Ascending aorta (tissue), 2 donors: ENCODE results near the gene PPP1R3C. TPM values are rescaled to one million over a fixed set of nuclear protein-coding genes. Genes with fewer than 3 reads are reported as not detected.

Experiments used
- DNase-seq, 2 donors: peaks; one replicate each; pipeline ENCODE4 v3.0.0-alpha.2; 2019; ENCODE audit warnings: low spot score in 2 of 2
- H3K27ac ChIP-seq, 2 donors: fragments of 200-600 bp; sonication (generic); one replicate each; pipeline ENCODE4 v1.5.1; 2016 to 2017; ENCODE audit warnings: mild to moderate bottlenecking in 1 of 2
- H3K27me3 ChIP-seq: fragments of 200-600 bp; sonication (generic); one replicate; pipeline ENCODE4 v1.5.1; 2017
- H3K36me3 ChIP-seq, 2 donors: fragments of 200-600 bp; sonication (generic); one replicate each; pipeline ENCODE4 v1.5.1; 2016
- H3K4me1 ChIP-seq, 2 donors: fragments of 200-600 bp; sonication (generic); one replicate each; pipeline ENCODE4 v1.5.1; 2016 to 2017; ENCODE audit warnings: mild to moderate bottlenecking in 1 of 2
- H3K4me3 ChIP-seq, 2 donors: fragments of 200-600 bp; sonication (generic); one replicate each; pipeline ENCODE4 v1.5.1; 2016 to 2017; ENCODE audit warnings: mild to moderate bottlenecking in 1 of 2
- H3K9me3 ChIP-seq, 2 donors: fragments of 200-600 bp; sonication (generic); one replicate each; pipeline ENCODE4 v1.5.1; 2016
- intact Hi-C: fragments of 100-400 bp; cut with DNase I; formaldehyde crosslinking; loops from one replicate; pipeline ENCODE4 v1.15.1; 2023
- total RNA-seq: library from RNA; depleted of rRNA; stranded (reverse); fragments of >200 nt; gene quantifications from one replicate; pipeline ENCODE4 v1.1.0, GENCODE V29; 2016
- TF ChIP-seq, protein P1 (sequence below), 3 experiments: fragments of 200-600 bp in 2 of 3; fragments of 450-650 bp in 1 of 3; sonication (generic) in 2 of 3; IDR thresholded peaks; one replicate each; pipeline ENCODE4 v1.5.1; 2016 to 2019; ENCODE audit warnings: antibody characterized with exemption in 3 of 3, mild to moderate bottlenecking in 1 of 3, moderate library complexity in 1 of 3

Gene PPP1R3C
- total RNA-seq, 1 donor from 2014 or later: 2.0 TPM

DNA sequence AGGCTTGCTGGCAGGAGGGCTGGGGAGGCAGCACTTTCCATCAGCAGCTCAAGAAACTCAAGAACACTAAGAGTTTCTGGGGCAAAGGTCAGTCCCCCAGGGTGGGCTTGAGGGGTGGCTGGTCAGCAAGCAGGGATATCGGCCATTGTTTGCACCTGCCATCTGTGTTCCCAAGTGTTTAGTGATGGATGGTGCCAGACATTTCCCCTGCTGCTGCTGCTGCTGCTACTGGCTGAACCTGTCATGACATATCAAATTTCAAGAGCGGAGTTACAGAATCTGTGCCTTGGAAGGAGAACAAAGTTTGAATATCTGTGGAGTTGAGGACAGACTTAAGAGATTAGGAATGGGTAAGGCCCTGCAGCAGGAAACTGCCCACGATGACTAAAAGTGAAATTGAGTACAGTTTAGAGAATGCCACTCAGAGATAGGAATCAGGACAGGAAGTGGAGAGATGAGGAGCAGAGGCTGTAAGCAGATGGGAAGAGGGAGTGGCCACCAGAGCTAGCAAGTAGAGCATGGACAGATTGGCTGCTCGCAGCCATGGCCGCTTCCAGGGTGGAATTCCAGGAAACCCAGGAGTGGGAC, 39.2 kb upstream of the PPP1R3C start:
- TF ChIP-seq, protein P1, sequence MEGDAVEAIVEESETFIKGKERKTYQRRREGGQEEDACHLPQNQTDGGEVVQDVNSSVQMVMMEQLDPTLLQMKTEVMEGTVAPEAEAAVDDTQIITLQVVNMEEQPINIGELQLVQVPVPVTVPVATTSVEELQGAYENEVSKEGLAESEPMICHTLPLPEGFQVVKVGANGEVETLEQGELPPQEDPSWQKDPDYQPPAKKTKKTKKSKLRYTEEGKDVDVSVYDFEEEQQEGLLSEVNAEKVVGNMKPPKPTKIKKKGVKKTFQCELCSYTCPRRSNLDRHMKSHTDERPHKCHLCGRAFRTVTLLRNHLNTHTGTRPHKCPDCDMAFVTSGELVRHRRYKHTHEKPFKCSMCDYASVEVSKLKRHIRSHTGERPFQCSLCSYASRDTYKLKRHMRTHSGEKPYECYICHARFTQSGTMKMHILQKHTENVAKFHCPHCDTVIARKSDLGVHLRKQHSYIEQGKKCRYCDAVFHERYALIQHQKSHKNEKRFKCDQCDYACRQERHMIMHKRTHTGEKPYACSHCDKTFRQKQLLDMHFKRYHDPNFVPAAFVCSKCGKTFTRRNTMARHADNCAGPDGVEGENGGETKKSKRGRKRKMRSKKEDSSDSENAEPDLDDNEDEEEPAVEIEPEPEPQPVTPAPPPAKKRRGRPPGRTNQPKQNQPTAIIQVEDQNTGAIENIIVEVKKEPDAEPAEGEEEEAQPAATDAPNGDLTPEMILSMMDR (IDR thresholded peaks at IDR 0.05): no peak
- Histone ChIP-seq H3K27ac (no peak overlapping the region), H3K4me1 (no peaks in the 10 kb centered on the region)

DNA sequence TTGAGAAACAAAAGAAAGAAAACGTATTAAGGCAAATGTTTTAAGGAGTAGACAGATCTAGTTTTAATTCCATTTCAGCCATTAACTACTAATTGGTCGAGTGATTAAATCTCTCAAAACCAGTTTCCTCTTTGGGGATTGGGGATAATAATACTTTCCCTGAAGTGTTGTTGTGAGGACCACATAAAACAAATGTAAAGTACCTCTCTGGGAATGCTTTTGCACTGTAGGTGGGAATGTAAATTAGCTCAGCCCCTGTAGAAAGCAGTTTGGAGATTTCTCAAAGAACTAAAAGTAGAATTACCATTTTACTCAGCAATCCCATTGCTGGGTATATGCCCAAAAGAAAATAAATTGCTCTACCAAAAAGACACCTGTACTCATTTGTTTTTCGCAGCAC, 36.0 kb upstream of the PPP1R3C start:
- Histone ChIP-seq H3K27ac (no peak overlapping the region), H3K36me3 (no peaks in the 10 kb centered on the region), H3K4me1 (no peaks in the 10 kb centered on the region), H3K4me3 (no peak overlapping the region), H3K9me3 (no peaks in the 10 kb centered on the region), H3K27me3 (no peaks in the 10 kb centered on the region)
- TF ChIP-seq, protein P1 (IDR thresholded peaks at IDR 0.05): no peak
- intact Hi-C loops: no loop called here
- no peak for DNase-seq

More for the DNA sequence above, 39.2 kb upstream of the PPP1R3C start:
- Histone ChIP-seq H3K4me3 (no peak overlapping the region), H3K27me3 (no peaks in the 10 kb centered on the region), H3K36me3 (no peaks in the 10 kb centered on the region), H3K9me3 (no peaks in the 10 kb centered on the region)
- no peak for DNase-seq
- intact Hi-C loops: no loop called here

DNA sequence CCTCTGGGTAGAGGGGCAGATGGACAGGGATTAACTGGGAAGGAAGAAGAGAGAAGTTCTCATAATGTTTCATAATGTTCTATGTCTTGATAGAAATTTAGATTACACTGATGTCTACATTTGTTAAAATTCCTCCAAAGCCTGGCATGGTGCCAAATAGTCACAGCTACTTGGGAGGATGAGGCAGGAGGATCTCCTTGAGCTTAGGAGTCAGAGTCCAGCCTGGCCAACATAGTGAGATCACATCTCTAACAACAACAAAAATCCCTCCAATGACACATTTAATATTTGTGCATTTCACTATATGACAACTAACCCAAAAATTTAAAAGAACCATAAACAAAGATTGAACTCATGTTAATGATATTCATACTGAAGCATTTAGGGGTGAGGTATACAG, 33.0 kb upstream of the PPP1R3C start:
- no peaks in the 10 kb centered on the region for H3K9me3 ChIP-seq
- no peaks in the 10 kb centered on the region for H3K27me3 ChIP-seq
- H3K4me3 ChIP-seq: no peak overlapping the region
- intact Hi-C loops: no loop called here
- no peak overlapping the region for H3K27ac ChIP-seq
- TF ChIP-seq, protein P1 (IDR thresholded peaks at IDR 0.05): no peak
- DNase-seq: no peak
- H3K36me3 ChIP-seq: no peaks in the 10 kb centered on the region
- H3K4me1 ChIP-seq: no peaks in the 10 kb centered on the region

DNA sequence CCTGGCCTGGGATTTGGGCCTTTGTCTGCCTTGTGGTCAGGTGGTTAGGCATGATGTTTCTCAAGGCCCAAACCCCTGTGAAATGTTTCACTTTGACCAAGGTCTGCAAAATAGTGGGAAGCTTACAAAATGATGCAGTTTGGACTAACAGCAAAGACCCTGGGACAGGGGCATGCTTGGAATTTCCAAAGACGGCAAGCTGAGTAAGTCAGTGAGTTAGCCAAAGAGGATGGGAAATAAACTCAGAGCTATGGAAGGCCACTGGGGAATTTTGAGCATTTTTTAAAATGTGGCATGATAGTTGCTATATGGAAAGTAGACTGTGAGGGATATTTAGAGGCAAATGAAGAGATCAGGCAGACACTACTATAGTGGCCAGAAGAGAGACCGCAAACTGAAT, 31.6 kb upstream of the PPP1R3C start:
- intact Hi-C loops: no loop called here

DNA sequence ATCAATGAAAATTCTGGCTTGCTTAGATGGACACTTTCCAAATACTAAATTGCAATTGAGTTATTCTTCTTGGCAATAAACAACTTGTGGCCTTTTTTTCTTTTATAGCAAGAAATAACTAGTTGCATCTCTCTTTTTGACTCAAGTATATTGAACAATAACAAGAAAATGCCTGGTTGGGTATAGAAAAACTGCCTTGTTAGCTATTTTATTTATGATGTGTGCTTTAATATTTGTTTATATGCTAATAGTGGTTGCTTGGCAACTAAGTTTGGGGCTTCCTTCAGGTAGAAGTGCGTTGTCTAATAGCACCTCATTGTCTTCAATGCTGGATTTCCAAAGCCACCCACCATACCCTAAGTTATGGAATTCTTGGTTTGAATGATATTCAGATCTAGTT, 30.1 kb upstream of the PPP1R3C start:
- H3K27me3 ChIP-seq: no peaks in the 10 kb centered on the region
- intact Hi-C loops: no loop called here
- no peak for DNase-seq
- H3K36me3 ChIP-seq: no peaks in the 10 kb centered on the region
- H3K27ac ChIP-seq: no peak overlapping the region
- H3K9me3 ChIP-seq: no peaks in the 10 kb centered on the region
- H3K4me3 ChIP-seq: no peak overlapping the region
- H3K4me1 ChIP-seq: no peaks in the 10 kb centered on the region
- TF ChIP-seq, protein P1 (IDR thresholded peaks at IDR 0.05): no peak

More for the DNA sequence above, 31.6 kb upstream of the PPP1R3C start:
- TF ChIP-seq, protein P1 (IDR thresholded peaks at IDR 0.05): no peak
- Histone ChIP-seq H3K9me3 (no peaks in the 10 kb centered on the region), H3K27ac (no peak overlapping the region), H3K36me3 (no peaks in the 10 kb centered on the region), H3K4me3 (no peak overlapping the region), H3K27me3 (no peaks in the 10 kb centered on the region), H3K4me1 (no peaks in the 10 kb centered on the region)
- no peak for DNase-seq
